GM18519 (cell line): ENCODE results near the gene IGFLR1.

ENCODE experiments used
- ATAC-seq: cut with Tn5 transposase; IDR thresholded peaks from one replicate; pipeline ENCODE4 v1.9.1; 2021; ENCODE audit warnings: mild to moderate bottlenecking, moderate library complexity; ENCODE audit not compliant: unreplicated experiment, low FRiP score

The IGFLR1 gene, protein sequence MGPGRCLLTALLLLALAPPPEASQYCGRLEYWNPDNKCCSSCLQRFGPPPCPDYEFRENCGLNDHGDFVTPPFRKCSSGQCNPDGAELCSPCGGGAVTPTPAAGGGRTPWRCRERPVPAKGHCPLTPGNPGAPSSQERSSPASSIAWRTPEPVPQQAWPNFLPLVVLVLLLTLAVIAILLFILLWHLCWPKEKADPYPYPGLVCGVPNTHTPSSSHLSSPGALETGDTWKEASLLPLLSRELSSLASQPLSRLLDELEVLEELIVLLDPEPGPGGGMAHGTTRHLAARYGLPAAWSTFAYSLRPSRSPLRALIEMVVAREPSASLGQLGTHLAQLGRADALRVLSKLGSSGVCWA

GRCh38 chr19:35742121-35742724, at the start of gene IGFLR1:
Gene IGFLR1, minus strand, starts transcription at chr19:35742452. Its CDS starts 1,272 bp downstream, at chr19:35741180.
- no peak for ATAC-seq

GRCh38 chr19:35791814-35792279, 49.6 kb upstream of the IGFLR1 start:
- no peak for ATAC-seq

GRCh38 chr19:35790981-35791813, 48.9 kb upstream of the IGFLR1 start:
- ATAC-seq = no peak

GRCh38 chr19:35789978-35790944, 48.0 kb upstream of the IGFLR1 start:
- no peak for ATAC-seq

- ATAC-seq = no peak
Observed at GRCh38 chr19:35789195-35789977, 47.1 kb upstream of the IGFLR1 start.

GRCh38 chr19:35788205-35788960, 46.1 kb upstream of the IGFLR1 start:
- ATAC-seq = no peak

GRCh38 chr19:35787227-35787799, 45.1 kb upstream of the IGFLR1 start:
- ATAC-seq = no peak

GRCh38 chr19:35786299-35787160, 44.3 kb upstream of the IGFLR1 start:
- no peak for ATAC-seq

DNA sequence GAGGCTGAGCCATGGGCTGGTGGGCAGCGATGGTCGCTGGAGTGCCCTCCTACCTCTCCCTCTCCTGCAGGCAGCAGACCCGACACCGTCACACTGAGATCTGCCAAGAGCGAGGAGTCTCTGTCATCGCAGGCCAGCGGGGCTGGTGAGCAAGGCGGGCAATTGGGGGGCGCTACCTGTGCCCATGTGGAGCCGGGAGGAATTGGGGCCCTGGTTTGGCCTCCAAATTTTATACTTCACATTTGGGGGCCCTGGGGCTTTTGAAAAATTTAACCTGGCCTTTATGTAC, 43.0 kb upstream of the IGFLR1 start:
- ATAC-seq = no peak

- no peak for ATAC-seq
Observed at GRCh38 chr19:35784503-35785338, 42.5 kb upstream of the IGFLR1 start.

DNA sequence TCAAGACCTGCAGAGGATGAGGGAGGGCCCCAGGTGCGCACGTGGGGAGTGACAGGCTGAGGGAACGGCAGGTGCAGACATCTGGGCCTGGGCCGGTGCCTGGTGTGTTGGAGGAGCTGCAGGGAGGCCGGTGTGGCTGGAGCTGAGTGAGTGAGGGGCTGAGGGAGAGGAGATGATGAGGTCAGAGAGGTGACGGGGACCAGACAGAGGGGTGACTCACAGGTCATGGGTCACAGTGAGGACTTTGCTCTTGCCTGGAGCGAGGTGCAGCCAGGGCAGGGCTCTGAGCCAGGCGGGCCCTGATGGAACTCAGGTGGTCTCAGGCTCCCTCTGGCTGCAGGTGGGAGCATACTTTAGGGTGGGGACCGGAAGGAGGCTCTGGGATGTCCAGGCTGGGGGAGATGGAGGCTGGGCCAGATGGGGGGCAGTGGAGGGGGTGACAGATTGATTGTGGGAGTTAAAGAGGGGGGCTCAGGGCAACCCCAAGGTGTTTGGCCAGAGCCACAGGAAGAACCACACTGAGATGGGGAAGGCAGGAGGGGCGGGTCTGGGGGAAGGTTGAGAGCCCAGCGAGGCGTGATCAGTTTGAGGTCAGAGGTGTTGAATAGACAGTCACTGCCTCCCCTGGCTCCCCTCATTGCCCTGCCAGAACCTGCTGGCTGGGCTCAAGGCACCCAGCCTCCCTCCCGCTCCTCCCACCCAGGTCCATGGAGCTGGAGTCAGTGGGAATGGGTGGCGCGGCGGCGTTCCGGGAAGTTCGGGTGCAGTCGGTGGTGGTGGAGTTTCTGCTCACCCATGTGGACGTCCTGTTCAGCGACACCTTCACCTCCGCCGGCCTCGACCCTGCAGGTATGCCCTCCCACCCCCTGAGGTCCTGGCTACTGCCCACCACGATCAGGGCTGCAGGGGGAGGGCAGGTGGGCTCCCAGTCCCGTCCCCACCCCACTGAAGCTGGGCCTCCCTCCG, 41.5 kb upstream of the IGFLR1 start:
- ATAC-seq = no peak

DNA sequence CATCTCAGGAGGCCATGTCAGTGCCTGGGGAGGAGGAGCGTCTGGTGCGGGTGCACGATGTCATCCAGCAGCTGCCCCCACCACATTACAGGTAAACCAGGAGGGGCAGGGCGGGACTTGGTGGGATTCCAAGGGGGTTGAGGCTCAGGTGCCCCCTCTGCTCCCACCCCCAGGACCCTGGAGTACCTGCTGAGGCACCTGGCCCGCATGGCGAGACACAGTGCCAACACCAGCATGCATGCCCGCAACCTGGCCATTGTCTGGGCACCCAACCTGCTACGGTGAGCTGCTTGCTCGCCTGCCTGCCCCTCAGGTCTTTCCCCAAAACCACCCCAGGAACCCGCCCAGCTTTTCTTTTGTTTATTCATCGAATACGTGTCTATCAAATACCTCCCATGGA, 40.3 kb upstream of the IGFLR1 start:
- ATAC-seq = no peak

DNA sequence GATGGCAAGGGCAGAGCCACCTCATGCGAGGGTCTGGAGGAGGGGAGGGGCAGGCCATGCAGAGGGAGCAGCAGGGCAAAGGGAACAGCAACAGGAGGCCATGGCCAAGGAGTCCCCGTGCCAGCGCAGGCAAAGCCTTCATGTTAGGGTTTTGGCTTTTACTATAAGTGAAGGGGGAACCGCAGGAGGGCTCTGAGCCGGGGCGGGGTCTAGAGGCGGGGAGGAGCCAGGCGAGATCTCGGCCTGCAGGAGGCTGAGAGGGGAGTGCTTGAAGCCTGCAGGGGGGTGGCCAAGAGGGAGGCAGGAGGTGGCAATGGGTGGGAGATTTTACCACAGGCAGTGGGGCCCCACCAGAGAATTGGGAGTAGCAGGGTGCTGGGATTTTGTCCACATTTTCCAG, 39.4 kb upstream of the IGFLR1 start:
- no peak for ATAC-seq

GRCh38 chr19:35780717-35781116, 38.5 kb upstream of the IGFLR1 start:
- no peak for ATAC-seq

- no peak for ATAC-seq
Observed at GRCh38 chr19:35780058-35780457, 37.8 kb upstream of the IGFLR1 start.

GRCh38 chr19:35779033-35779432, 36.8 kb upstream of the IGFLR1 start:
- ATAC-seq = no peak
